GM18505 (cell line): ENCODE measurements around the gene GATAD2A.
"Not testable (repeated sequence)": the region's sequence is repeated elsewhere in the genome, so short reads cannot be mapped to it uniquely, and the experiment has no call there.

ENCODE experiments used
- ATAC-seq: cut with Tn5 transposase; IDR thresholded peaks from one replicate; pipeline ENCODE4 v1.9.1; 2021; ENCODE audit not compliant: unreplicated experiment
- POLR2A ChIP-seq: IDR thresholded peaks from 4 replicates; pipeline ENCODE4 v1.6.1; 2011; ENCODE audit warnings: borderline replicate concordance; ENCODE audit not compliant: insufficient read depth, insufficient read length; ENCODE audit errors: extremely low read depth

The GATAD2A gene

DNA sequence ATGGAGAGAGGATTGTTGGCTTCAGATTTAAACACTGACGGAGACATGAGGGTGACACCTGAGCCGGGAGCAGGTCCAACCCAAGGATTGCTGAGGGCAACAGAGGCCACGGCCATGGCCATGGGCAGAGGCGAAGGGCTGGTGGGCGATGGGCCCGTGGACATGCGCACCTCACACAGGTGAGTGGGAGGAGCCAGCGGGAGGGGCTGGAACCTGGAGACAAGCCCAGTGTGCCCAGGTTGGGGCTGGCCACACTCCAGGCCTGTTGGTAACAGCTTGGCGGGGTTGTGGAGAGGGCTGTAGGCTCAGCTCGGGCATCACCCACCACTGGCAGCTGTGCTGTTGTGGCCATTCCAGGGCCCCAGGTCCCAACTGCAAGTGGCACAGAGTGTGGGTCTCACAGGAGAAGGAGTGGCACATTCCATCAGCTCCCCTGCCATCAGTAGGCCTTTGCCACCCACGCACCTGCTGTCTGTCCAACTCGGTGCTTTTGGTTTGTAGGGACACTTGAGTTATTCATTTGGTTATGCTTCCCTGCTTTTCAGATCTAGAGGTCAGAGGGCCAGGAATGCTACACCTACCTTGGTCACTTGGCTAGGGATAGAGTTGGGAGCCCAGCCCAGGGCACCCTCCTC is 60.1 kb downstream of the GATAD2A start:
- no peak for ATAC-seq
- TF ChIP-seq POLR2A: no peak

DNA sequence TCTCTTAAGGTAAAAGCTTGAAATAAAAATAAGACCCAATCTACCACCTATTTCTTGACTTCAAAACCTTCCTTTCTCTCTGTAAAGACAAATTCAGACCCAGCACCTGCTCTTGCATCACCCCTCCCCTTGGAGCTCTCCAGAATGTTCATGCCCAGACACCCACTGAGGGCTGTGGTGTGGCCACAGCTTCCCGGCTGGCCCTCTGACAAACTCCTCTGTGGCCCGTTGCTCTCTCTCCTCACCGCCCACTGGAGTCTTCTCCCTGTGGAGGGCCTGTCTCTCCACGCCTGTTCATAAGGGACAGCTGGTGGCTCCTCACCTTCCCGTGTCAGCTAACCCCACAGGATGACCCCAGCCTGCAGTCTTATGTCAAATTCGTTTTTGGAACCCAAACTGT is 60.7 kb downstream of the GATAD2A start:
- TF ChIP-seq POLR2A: no peak
- ATAC-seq: no peak

DNA sequence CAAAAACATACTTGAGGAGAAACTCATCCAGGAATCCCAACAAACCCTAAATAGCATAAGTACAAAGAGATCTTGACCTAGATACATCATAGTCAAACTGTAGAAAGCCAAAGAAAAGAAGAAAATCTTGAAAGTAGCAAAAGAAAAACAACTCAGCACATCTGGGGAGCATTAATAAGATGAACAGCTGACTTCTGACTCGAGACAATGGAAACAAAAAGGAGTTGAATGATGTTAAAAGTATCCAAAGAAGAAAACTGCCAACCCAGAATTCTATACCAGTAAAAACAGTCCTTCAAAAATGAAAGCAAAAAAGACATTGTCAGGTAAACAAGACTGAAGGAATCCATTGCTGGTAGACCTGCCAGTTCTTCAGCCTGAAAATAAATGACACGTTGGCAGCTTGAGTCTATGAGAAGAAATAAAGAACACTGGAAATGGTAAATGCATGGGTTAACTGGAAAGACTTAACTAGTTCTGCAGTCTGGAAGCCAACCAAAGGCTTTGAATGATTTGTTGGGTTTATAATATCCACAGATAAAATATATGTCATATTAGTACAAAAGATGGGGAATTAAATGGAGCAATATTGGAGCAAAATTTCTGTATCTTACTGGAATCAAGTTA is 63.1 kb downstream of the GATAD2A start:
- TF ChIP-seq POLR2A: no peak
- no peak for ATAC-seq

DNA sequence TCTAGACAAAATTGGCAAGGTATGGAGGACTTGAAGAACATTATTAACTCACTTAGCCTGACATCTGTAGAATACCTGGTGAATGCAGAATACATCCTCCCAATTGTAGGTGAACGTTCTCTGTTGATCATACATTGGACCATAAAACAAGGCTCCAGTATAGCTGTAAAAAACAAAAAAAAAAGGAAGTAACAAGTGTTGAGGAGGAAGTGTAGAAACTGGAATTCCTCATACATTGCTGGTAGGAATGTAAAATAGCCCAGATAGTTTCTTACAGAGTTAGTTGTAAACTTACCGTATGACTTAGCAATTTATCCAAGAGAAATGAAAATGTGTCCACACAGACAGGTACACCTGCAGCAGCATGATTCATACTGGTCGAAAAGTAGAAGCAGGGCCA is 65.1 kb downstream of the GATAD2A start:
- no peak for ATAC-seq
- no peak for TF ChIP-seq POLR2A

DNA sequence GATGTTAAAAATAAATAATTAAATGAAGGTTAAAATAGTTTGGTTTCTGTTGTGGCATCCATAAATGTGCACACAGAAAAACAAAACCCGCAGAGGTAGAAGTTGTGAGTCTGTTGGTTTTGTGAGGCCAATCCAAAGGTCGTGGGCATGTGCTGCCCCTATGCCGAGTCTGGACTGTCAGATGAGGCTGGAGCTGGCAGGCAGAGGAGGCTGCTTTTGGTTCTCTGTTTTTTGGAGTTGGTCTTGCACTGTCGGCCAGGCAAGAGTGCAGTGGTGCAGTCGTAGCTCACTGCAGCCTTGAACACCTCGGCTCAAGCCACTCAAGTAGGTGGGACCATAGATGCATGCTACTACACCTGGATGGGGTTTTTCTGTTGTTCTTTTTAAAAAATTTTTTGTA is 66.2 kb downstream of the GATAD2A start:
- ATAC-seq: no peak
- TF ChIP-seq POLR2A: no peak

DNA sequence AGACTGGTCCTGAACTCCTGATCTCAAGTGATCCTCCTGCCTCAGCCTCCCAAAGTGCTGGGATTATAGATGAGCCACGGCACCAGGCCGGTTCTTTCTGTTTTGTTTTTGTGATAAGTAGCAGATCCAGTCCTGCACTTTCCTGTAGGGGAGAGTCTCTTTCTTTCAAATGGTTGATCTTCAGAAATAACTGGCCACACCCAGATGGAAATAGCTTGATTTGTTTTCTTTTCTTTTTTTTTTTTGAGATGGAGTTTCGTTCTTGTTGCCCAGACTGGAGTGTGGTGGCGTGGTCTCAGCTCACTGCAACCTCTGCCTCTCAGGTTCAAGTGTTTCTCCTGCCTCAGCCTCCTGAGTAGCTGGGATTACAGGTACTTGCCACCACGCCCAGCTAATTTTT is 66.6 kb downstream of the GATAD2A start:
- not testable (repeated sequence) for ATAC-seq

DNA sequence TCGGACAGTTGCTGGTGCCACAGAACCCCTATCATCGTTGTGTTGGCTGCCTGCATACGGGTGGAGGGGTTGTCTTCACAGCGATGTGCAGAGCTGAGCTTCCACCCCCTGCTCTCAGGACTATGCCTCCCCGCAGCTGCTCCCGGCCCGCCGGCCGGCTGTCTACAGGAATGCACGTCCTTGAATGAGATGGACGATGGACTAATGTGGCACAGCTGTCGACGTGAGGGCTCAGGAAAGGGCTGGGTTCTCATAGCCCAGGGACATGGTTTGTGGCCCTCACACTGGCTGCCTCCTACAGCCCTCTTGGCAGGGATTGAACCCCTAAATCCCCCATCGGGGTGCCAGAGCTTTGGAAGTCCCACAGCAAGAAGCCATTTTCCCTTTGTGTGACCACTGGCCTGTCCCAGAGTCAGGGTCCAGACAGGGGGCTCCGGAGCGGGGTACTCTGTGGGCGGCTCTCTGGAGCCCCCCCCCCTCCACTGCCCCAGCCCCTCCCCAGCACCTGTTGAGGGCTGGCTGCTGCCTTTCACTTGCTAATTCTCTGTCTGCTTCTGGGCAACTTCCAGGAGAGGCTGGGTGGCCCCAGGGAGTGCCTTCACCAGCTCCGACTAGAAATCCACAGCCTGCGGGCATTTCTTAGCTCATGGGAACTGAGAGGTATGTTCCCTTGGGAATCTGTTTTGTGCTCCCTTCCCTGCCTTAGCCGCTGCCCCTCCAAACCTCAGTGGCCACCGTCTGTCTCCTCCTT is 69.7 kb downstream of the GATAD2A start:
- TF ChIP-seq POLR2A: no peak
- no peak for ATAC-seq

DNA sequence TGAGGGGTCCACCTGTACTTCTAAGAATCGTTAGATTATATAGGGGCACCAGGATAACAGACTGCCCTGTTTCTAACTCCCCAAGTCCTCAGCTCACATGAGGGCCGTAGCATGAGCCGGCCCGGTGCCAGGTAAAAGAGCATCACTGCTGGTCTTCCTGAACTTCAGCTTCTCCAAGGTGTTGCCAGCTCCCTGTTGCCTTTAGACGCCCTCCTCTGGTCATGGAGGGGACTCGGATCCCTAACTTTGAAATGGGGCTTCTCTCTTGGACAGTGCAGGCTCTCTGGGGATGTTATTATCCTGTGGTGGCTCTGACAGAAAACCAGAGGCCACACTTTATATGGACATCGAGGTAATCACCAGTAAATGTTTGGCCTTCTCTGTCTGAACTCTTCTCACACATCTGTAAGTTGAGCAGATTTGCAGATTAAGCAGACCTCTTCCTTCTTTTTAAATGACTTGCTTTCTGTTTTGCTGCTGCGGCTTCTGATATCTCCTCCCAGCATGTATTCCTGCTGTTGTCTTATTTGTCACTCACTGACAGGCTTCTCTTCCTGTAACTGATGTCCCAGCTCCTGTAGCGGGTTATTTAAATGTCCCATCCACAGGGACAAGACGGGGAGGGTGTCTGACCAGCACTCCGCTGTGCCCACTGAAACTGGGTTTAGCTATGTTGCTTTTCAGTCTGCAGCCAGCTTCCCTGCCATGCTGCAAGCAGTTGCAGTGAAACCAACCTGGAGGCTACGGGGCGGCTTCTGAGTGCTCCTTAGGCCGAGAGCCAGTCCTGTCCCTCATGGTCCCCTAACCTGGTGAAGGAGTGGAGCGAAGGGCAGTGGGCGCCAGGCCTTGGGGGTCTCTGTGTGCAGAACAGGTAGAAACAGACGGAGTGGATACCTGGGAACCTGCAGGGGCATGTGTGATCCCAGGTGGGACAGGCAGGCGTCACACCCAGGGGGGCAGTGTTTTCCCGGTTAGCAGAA is 70.7 kb downstream of the GATAD2A start:
- no peak for TF ChIP-seq POLR2A
- ATAC-seq: no peak

DNA sequence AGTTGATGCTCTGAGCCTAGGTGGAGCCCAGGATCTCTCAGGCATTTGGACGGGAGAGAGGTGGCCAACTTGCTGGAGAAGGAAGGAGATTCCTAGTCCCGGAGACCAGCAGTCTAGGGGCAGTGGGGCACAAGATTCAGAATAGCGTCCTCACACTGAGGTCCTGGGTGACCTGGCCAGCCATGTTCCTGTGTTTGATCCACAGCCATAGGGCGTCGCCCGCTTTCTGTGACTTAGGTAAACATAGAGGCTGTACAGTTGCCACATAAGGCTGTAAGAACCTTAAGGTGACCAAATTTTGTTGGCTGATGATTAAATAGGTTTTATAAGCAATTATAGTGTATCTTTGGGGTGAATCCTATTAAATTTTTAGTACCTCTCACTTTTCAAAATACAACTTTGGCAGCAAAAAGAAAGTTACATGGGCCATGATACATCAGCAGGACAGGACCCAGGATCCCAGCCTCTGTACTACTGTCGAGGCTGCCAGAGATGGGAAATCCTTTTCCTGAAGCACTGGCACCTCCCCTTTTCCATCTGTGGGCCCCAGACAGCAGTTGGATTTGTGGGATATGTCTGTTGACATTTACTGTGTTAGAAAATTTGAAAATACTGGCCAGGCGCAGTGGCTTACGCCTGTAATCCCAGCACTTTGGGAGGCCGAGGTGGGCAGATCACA is 72.4 kb downstream of the GATAD2A start:
- ATAC-seq: no peak
- no peak for TF ChIP-seq POLR2A

DNA sequence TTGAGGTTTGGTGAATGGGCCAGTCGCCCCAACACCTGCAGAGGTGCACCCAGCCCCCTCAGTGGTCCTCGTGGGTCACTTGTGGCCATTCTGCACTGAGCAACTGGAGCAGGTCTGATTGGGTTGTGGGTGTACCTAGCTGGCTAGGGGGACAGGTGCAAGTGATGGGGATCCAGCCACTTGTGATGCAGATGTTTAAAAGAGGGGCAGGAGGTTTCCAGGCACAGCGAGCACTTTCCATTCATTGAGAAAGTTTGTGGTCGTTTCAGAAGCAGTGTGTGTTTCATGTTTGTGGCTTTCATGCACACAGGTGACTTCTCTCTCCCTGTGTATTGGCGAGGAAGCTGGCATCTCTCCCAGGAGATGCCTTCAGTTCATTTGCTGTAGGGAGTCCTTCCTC is 75.2 kb downstream of the GATAD2A start:
- TF ChIP-seq POLR2A: no peak
- no peak for ATAC-seq

DNA sequence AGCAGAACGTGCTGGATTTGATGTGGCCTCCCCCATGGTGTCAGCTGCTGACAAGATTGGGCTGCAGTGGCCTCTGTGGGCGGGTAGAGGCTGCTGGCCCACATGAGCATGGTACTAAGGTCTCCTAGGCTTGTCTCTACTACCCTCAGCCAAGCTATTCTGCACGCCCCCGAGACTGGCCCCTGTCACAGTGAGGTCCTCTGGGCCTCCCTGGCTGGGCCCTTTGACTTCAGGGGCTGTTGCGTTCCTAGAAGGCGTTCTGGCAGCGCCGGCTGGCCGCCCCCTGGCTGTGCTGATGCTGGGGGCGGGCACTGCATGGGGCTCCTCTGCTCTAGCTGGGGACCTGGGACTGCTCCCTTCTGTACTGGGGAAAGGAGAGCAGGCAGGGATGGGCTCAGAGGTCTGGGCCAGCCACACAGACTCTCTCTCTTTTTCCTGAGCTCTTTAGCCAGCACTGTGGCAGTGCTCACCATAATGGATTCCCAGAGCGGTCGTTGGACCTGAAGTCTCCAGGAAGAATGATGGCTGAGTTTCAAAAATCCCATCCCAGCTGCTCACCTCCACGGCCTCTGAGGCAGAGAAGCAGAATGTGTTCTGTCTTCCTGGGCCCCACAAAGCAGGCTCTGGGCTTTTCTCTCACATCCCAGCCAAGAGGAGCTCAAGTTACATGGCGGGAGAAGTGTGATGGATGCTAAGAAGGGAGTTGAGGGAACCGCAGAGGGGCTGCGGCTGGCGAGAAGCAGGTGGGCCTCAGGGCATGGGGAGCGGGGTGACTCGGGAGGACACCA is 77.5 kb downstream of the GATAD2A start:
- TF ChIP-seq POLR2A: no peak
- ATAC-seq: no peak

DNA sequence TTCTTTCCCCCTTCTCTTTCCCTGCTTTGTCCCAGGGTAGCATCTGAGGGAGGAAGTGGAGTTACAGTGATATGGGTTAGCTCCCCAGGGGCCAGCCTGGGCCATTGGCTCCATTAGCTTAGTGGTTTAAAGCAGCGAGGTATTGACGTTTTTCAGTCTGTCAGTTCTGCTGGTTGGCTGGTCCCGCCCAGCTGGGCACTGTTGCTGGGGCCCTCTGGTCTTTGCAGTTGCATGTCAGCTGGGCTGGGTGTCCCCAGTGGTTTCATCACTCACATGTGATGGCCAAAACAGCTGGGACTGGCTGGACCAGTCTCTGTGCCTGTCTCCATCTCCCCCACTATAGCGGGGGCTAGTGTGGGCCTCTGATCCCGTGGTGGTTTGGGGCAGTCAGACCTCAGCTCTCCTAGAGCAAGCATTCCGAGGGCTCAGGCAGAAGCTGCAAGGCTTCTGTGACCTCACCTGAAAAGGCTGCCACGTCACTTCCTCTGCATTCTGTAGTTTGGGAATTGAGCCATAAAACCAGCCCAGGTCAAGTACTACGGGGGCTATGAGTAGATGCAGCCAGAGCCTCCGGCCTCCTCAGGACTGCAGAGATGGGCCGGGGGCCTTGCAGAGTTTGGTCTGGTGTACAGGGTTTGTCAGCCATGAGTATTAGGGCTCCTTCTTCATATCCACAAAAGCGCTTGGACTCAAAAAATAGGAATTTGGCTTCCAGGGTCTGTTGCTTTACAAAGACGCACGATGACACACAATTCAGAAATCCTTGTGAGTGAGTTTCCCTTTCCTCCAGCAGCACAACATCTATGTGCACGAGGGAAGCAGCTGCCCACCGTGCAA is 79.9 kb downstream of the GATAD2A start:
- TF ChIP-seq POLR2A: no peak

DNA sequence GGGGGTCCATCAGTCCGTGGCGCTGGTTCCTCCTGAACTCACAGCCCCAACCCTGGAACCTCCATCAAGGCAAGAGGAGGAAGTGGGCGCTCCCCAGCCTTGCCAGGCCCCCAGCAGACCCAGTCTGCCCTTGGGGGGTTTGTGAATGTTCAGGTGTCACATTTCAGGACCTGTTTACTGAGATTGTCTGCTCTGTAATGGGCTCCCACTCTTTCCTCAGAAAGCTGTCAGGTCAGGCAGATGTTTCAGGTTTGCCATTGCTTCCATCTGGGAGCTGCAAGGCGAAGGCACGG is 80.5 kb downstream of the GATAD2A start:
- ATAC-seq: no peak
- TF ChIP-seq POLR2A: no peak

More for the DNA sequence above, 79.9 kb downstream of the GATAD2A start:
- ATAC-seq: no peak
